C4-2B (cell line): ENCODE data around the gene ROR1.
A peak's percentile ranks its signal among the peaks of the same experiment; 100 is the strongest.

Source experiments
- H3K27ac ChIP-seq: fragments of 450-650 bp; 2 replicates; pipeline ENCODE4 v1.5.1; 2017
- CTCF ChIP-seq: fragments of 450-650 bp; conservative IDR thresholded peaks from 2 replicates; pipeline ENCODE4 v1.5.1; 2017; ENCODE audit warnings: mild to moderate bottlenecking
- ZFX ChIP-seq: fragments of 450-650 bp; IDR thresholded peaks from 2 replicates; pipeline ENCODE4 v1.6.1; 2017

ROR1 gene

GRCh38 chr1:63988941-63989340, 215.1 kb downstream of the ROR1 start:
- no peak overlapping the region for H3K27ac ChIP-seq
- no peak for TF ChIP-seq ZFX
- no peak for TF ChIP-seq CTCF

- no peak overlapping the region for H3K27ac ChIP-seq
- TF ChIP-seq ZFX (no peak), CTCF (no peak)
These were observed 217.9 kb downstream of the ROR1 start for GRCh38 chr1:63991685-63992084.

DNA sequence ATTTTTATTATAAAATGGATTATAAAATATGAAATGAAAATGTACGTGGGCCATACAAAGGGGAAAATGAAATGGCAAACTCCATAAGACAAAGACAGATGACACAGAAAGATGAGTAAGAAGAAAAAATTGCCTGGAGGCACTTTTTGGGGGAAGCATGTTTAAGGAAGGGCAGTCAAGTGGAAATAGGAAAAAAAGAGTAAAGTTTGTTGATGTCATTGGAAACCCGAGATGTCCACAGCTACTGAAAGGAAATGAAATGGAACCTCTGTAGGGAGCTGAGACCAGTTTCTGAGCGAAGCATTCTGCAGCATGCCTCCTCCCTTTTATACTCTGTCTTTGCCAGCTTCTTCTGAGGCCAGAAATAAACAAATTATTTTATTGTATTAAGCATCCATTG, 226.2 kb downstream of the ROR1 start:
- no peak overlapping the region for H3K27ac ChIP-seq
- TF ChIP-seq CTCF: no peak
- no peak for TF ChIP-seq ZFX

DNA sequence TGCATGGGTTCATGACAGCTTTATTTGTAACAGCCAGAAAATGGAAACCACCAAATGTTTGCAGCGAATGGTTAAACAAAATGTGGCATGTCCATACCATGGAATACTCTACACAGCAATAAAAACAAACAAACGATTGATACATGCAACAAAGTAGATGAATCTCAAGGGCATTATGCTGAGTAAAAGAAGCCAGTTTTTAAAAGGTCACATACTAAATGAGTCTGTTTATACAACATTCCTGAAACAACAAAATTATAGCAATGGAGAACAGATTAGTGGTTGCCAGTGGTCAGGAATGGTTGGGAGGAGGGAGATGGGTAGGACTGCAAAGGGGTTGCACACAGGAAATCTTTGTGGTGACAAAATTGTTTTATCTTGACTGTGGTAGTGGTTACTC, 227.2 kb downstream of the ROR1 start:
- H3K27ac ChIP-seq: no peak overlapping the region

GRCh38 chr1:64004451-64005025, 230.7 kb downstream of the ROR1 start:
- TF ChIP-seq CTCF (no peak), ZFX (no peak)
- H3K27ac ChIP-seq: no peak overlapping the region

More for the DNA sequence above, 227.2 kb downstream of the ROR1 start:
- TF ChIP-seq CTCF (no peak), ZFX (no peak)

- TF ChIP-seq ZFX: no peak
These were observed 232.0 kb downstream of the ROR1 start for GRCh38 chr1:64005801-64006200.

DNA sequence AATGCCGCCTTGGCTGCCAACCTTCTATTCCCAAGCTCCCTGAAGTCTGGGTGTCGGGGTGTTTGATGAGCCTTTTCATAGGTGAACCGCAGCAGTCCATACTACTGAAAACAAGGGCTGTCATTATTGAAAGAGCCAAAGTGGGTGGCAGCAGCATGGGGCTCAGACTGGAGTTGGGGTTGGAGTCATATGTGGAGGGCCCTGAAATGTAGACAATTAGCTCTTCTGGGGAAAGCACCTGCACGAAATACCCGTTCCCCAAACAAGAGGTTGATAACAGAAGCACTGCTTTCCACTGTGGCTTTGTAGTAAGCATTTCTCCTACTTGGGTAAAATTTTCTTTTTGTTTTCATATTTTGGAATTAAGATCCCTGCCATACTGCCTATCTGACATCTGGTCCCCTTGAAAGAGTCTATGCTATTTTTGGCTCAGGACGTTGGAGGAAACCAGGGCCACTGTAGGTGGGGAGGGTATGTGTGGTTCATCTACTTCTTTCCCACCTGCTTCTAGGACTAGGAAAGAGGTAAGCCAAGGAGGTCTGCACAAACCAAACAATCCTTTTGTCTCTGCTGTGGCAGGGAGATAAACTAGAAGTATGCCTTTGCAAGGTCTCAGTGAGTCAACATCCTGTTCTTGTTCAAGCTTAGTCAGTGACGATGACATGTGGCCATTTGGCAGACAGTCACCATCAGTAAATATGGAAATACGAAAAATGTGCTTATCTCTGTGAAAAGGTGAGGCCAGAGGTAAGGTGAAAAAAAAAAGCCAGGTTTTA, 232.6 kb downstream of the ROR1 start:
- TF ChIP-seq CTCF: no peak
- TF ChIP-seq ZFX: no peak
- peak overlapping the region; percentile 69 for H3K27ac ChIP-seq

More at GRCh38 chr1:64005801-64006200, 232.0 kb downstream of the ROR1 start:
- H3K27ac ChIP-seq: peak overlapping the region; percentile 69
